Measurements from ENCODE around the gene RFC5. TPM values are rescaled to one million over a fixed set of nuclear protein-coding genes. Genes with fewer than 3 reads are reported as not detected.
A peak's percentile ranks its signal among the peaks of the same experiment; 100 is the strongest.

Gene RFC5
- polyA plus RNA-seq, 3 donors: 6.6 to 8.0 (median 7.5) TPM

DNA sequence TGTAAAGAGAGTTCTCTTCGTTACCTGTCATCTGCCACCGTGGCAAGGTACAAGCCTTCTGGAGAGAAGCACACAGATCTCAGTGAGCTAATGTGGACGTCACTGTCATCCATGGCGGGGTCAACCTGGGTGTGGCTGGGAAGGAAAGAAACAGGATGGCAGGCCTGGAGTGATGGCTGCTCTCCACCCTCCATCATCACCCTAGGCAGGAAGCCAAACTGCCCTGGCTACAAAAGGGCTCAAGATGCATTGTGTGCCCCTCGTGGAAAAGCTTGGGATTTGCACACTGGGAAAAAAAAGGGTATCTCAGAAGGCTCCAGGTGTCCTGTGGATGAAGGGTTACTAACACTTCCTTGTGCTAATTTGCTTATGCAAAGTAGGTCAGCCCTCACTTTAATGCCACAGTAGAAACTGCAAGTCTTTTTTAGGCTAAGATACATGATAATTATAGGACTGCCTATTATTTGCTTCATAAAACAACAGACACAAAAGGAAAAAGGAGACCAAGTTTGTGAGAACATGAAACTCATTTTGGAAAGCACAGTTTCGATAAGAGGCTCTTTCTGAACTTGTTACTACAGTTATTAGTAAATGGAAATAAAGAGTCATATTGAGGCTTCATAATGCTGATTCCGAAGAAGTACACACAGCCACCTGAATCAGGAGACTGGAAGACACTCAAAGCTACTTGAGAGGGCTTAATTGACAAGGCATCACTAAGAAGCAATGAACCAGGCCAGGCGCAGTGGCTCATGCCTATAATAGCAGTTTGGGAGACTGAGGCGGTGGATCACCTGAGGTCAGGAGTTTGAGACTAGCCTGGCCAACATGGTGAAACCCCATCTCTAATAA lies 18.9 kb downstream of the RFC5 start:
- H3K9me3 ChIP-seq (replicated peaks in 1 of 2; ENCODE audit: control insufficient read depth in 1 of 2, insufficient read depth in 1 of 2, low read length in 2 of 2): no peaks in the 10 kb centered on the region
- H3K4me1 ChIP-seq (ENCODE audit: control insufficient read depth in 1 of 2, insufficient read depth in 2 of 2, low read length in 2 of 2): no peaks in the 10 kb centered on the region
- no peak for TF ChIP-seq CTCF (IDR thresholded peaks at IDR 0.05)
- no peaks in the 10 kb centered on the region for H3K79me2 ChIP-seq (ENCODE audit: insufficient read depth, low read length)
- peak overlapping the region in 1 of 7 donors; percentile 7 for H3K27ac Mint-ChIP-seq
- peaks cover 0 to 3% (median 0%) of the 10 kb centered on the region in 7 donors for H3K9me3 Mint-ChIP-seq
- no peaks in the 10 kb centered on the region for H4K20me1 ChIP-seq (ENCODE audit: insufficient read depth, low read length)
- no peak overlapping the region for H3K27ac ChIP-seq (ENCODE audit: low read depth in 1 of 2, low read length in 2 of 2)
- peaks cover 75 to 100% of the 10 kb centered on the region in 2 donors for H3K36me3 ChIP-seq (replicated peaks in 1 of 2; ENCODE audit: control insufficient read depth in 1 of 2, insufficient read depth in 2 of 2, low read length in 2 of 2)
- H3K36me3 Mint-ChIP-seq: peaks cover 74 to 92% of the 10 kb centered on the region in 2 donors
- no peak overlapping the region for H2AFZ ChIP-seq (ENCODE audit: insufficient read depth, low read depth, low read length, poor library complexity, severe bottlenecking)
- H3K4me2 ChIP-seq (replicated peaks; ENCODE audit: extremely low read depth, low read length, poor library complexity, severe bottlenecking): no peak overlapping the region
- peaks cover 1% of the 10 kb centered on the region for H3K4me1 Mint-ChIP-seq
- DNase-seq: no peak
- 100% methylated on average over 2 of the region's 9 CpGs for WGBS (ENCODE audit: insufficient coverage)
- no peaks in the 10 kb centered on the region for H3K27me3 ChIP-seq (ENCODE audit: control insufficient read depth in 2 of 2, insufficient read depth in 2 of 2, low read length in 2 of 2)
- no peak overlapping the region for H3K9ac ChIP-seq (ENCODE audit: insufficient read depth, low read length, poor library complexity, severe bottlenecking)
- H3K4me3 ChIP-seq (replicated peaks in 1 of 3; ENCODE audit: low read depth in 2 of 3, low read length in 3 of 3): no peak overlapping the region
- intact Hi-C loops (cut with micrococcal nuclease): no loop called here
- no peak overlapping the region for H3K4me3 Mint-ChIP-seq
- H3K27me3 Mint-ChIP-seq (ENCODE audit: low read depth in 3 of 3): no peaks in the 10 kb centered on the region

DNA sequence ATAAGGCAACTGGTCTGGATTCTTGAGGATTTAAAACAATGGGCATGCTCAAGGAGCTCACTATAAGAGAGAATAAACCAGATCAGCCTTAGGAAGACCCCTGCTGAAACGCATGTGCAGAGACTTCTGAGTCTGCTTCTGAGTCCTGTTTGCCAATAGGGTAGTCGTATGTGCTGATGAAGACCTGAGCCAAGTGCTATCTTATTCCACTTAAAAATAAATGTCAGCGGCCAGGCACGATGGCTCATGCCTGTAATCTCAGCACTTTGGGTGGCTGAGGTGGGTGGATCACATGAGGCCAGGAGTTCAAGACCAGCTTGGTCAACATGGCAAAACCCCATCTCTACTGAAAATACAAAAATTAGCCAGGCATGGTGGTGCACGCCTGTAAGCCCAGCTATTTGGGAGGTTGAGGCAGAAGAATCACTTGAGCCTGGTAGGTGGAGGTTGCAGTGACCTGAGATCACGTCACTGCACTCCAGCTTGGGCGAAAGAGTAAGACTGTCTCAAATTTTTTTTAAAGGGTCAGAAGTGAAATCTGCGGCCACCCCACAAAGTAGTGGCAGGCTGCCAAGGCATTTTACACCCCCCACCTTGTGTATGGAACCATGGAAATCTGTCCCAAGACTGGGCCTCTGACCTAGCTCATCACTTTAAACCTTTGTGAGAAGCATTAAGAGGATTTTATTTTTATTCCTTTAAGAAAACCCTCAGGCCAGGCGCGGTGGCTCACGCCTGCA lies 20.3 kb downstream of the RFC5 start:
- no peak overlapping the region for H3K4me3 ChIP-seq (replicated peaks in 1 of 3; ENCODE audit: low read depth in 2 of 3, low read length in 3 of 3)
- no peak for DNase-seq
- H3K27ac ChIP-seq (ENCODE audit: low read depth in 1 of 2, low read length in 2 of 2): no peak overlapping the region
- Mint-ChIP-seq H3K27ac (no peak overlapping the region), H3K4me1 (peaks cover 1% of the 10 kb centered on the region), H3K36me3 (peaks cover 74 to 92% of the 10 kb centered on the region in 2 donors), H3K9me3 (peaks cover 0 to 3% (median 0%) of the 10 kb centered on the region in 7 donors), H3K4me3 (no peak overlapping the region), H3K27me3 (ENCODE audit: low read depth in 3 of 3) (no peaks in the 10 kb centered on the region)
- 100% methylated on average over 3 of the region's 11 CpGs for WGBS (ENCODE audit: insufficient coverage)
- no peaks in the 10 kb centered on the region for H3K27me3 ChIP-seq (ENCODE audit: control insufficient read depth in 2 of 2, insufficient read depth in 2 of 2, low read length in 2 of 2)
- intact Hi-C loops (cut with micrococcal nuclease): no loop called here
- no peaks in the 10 kb centered on the region for H3K4me1 ChIP-seq (ENCODE audit: control insufficient read depth in 1 of 2, insufficient read depth in 2 of 2, low read length in 2 of 2)
- H3K9ac ChIP-seq (ENCODE audit: insufficient read depth, low read length, poor library complexity, severe bottlenecking): no peak overlapping the region
- H4K20me1 ChIP-seq (ENCODE audit: insufficient read depth, low read length): no peaks in the 10 kb centered on the region
- TF ChIP-seq CTCF (IDR thresholded peaks at IDR 0.05): no peak
- H3K36me3 ChIP-seq (replicated peaks in 1 of 2; ENCODE audit: control insufficient read depth in 1 of 2, insufficient read depth in 2 of 2, low read length in 2 of 2): peaks cover 74 to 100% of the 10 kb centered on the region in 2 donors
- no peaks in the 10 kb centered on the region for H3K79me2 ChIP-seq (ENCODE audit: insufficient read depth, low read length)
- no peak overlapping the region for H2AFZ ChIP-seq (ENCODE audit: insufficient read depth, low read depth, low read length, poor library complexity, severe bottlenecking)
- H3K4me2 ChIP-seq (replicated peaks; ENCODE audit: extremely low read depth, low read length, poor library complexity, severe bottlenecking): no peak overlapping the region
- no peaks in the 10 kb centered on the region for H3K9me3 ChIP-seq (replicated peaks in 1 of 2; ENCODE audit: control insufficient read depth in 1 of 2, insufficient read depth in 1 of 2, low read length in 2 of 2)

All from CD14-positive monocyte (primary cell).